ENCODE measurements around the gene PEAK1. TPM values are rescaled to one million over a fixed set of nuclear protein-coding genes. Genes with fewer than 3 reads are reported as not detected.

The PEAK1 gene
- total RNA-seq, 1 donor from 2014 or later, result 69.3 TPM

DNA sequence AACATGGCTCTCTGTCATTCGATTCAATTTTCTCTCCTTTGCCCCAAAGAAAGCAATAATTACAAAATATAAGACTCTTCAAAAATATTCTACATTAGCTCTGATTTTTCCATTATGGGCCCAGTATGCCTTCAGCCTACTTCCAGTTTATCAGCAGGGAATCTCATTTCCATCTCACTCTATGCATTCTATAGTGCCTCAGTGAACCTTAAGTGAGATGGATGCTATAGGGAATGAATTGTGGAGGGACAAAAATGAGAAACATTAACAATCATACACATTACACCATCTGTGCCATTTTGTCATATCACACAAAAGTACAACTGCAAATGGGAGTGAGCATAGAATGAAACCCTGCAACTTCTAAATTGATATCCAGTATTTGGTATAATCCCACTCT is 298.3 kb downstream of the PEAK1 start:
- no peak for DNase-seq

- no peak for DNase-seq
Observed at GRCh38 chr15:77120576-77120975, 299.3 kb downstream of the PEAK1 start.

DNA sequence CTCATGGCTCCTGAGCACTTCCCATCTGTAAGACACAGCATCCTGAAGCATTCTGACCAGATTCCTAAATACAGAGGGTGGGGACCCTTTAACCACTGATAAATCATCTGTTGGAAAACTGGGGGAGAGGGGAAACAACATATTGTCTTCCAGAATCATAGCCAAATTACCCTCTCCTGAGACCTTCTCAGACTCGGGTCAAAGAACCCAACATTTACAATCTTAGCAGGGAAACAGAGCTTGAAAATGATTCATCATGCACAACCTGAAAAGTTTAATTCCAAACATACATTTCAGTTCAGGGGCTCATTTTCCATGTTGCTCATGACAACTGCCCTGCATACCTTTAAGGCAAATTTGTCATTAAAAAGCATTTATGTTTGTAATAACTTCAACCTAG is 300.5 kb downstream of the PEAK1 start:
- no peak for DNase-seq

- peak; percentile 83 for DNase-seq
Observed at GRCh38 chr15:77118882-77119321, 301.0 kb downstream of the PEAK1 start.

DNA sequence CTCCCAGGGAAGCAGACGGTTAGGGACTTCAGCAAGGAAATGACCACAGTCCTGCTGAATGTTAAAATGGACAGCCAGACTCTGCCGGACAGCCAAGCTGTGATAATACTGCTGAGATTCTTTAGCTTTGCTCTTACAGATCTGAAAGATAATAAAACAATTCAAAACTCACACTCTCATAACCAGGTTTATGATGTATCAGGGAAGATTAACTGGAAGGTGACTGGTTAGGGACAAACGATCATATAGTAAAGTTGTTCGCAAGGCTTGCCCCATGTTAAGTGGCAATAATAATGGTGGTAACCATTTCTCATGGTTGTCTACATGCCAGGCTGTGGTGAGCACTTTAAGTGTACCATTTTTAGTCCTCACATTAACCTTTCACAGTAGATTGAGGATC is 304.7 kb downstream of the PEAK1 start:
- no peak for DNase-seq

DNA sequence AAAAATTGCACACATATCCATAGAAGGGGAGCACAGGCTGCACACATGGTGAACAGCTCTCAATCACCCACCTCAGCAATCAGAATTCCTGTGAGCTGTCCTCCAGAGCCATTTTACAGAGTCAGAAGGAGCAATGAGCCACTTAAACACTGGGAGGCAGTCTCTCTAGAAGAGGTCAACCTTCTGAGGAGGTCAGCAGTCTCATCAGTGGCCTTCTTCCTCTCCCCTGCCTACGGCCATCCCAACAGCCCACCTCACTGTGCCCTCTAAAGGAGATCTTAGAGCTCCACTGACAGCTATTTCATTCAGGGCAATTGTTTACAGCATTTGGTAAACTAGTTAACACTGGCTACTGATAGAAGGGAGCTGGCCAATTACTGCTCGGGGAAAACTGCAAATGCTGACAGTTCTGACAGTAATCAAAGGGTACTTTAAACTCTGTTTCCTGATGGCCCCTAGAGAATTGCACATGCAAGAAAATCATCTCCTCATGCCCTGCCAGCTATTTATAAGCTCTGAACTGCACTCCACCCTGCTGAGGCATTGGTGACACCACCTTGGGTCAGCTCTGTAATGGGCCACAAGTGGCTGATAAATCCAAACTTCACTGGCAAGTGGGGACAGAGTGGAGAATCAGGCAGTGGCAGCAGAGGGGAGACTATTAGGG is 306.9 kb downstream of the PEAK1 start:
- DNase-seq, result no peak

GRCh38 chr15:77111789-77112188 is 308.1 kb downstream of the PEAK1 start:
- no peak for DNase-seq

- peak; percentile 66 for DNase-seq
Observed at GRCh38 chr15:77107531-77108355, 312.2 kb downstream of the PEAK1 start.

GRCh38 chr15:77107068-77107467 is 312.8 kb downstream of the PEAK1 start:
- no peak for DNase-seq

DNA sequence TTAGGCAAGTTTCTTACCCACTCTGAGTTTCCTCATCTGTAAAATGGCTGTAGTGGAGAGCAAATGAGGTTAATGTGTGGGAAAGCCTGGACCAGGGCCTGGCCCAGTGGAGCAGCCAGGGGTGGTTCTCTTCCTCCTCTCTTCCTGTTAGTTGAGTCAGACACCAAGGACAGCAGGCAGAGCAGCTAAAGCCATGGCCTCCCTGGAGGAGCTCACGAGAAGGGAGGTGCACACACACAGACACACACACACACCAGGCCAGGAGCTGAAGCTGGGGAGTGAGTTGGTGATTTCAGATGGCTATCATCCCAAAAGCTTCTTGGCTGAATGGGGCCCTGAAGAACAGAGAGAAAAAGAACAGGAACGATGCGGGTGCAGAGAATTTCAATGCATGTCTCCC is 315.7 kb downstream of the PEAK1 start:
- peak; percentile 53 for DNase-seq

DNA sequence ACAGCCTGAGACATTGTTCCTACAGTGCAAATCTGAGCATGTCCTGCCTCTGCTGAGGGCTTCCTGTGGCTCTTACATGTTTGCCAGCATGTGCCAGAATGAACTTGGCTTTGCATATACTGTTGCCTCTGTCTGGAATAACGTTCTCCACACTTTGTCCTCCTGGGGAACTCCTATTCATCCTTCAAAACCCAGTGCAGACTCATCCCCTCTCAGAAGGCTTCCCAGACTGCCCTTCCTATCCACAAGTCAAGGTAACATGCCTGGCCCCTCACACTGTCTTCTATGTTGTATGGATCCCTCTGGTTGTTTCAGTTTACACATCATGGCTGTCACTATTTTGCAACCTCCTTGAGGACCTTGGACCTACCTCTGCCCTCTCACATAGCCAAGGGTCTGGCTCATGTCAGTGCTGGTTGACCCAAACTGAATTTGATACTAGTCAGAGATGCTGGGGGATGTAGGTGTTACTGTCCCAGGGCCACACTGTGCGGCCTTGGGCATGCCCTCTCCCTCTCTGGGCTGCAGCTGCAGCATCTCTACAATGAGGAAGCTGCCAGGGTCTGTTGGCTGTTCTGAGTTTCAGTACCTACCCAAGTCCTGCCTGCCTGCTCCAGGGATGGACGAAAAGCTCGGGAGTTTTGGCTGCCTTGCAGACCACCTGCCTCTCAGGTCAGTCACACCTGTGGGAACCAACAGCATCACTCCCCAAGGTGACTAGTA is 320.0 kb downstream of the PEAK1 start:
- no peak for DNase-seq

DNA sequence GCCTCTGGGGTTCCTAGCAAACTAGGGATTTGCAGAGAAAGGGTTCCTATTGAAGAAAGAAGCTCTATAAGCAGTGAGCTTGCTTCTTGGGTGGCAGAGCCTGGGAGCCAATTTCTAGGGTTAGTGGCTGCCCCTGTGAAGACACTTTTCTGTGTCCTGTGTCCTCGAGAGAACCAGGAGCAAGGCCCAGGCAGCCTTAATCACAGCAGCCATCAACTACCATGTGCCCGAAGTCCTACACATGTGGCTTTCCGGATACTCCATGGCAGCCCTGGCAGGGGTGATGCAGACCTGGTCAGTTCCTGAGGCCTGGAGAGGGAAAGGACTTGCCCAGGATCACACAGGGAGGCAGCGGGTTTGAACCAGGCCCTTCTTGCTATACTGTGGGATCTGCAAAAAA is 321.3 kb downstream of the PEAK1 start:
- no peak for DNase-seq

DNA sequence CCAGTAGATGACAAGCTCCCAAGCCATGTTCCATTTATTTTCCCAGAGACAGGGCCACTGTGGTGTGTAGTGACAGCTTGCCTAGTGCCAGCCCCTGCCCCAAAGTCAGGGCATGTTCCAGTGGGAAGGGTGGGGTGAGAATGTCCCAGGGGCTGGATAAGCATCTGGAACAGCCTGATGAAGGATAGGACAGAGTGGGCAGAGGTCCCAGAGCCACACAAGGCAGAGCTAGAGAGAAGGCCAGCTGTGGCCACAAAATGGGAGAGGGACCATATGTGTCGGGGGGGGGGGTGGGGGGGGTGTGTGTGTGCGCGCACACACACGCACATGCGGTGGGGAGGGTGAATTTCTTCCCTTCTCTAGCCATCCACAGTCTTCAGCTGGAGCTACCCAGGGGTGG is 322.0 kb downstream of the PEAK1 start:
- no peak for DNase-seq

- DNase-seq, result no peak
Observed at GRCh38 chr15:77097248-77097721, 322.6 kb downstream of the PEAK1 start.

- no peak for DNase-seq
Observed at GRCh38 chr15:77096541-77096940, 323.4 kb downstream of the PEAK1 start.

DNA sequence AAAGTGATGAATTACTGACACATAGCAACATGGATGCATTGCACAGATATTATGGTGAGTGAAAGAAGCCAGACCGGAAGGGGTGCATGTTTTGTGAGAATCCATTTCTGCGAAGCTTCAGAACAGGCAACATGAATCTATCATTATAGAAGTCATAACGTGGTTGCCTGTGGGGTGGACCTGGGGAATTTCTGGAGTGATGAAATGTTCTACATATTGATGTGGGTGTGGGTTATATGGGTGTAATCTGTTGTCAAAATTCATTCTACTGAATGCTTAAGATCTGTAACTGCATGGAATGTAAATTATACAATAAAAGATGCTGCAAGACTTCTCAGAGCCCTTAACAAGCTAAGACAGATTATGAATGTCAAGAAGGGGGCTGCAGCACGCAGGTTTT is 323.8 kb downstream of the PEAK1 start:
- no peak for DNase-seq

GRCh38 chr15:77094397-77095030 is 325.4 kb downstream of the PEAK1 start:
- no peak for DNase-seq

DNA sequence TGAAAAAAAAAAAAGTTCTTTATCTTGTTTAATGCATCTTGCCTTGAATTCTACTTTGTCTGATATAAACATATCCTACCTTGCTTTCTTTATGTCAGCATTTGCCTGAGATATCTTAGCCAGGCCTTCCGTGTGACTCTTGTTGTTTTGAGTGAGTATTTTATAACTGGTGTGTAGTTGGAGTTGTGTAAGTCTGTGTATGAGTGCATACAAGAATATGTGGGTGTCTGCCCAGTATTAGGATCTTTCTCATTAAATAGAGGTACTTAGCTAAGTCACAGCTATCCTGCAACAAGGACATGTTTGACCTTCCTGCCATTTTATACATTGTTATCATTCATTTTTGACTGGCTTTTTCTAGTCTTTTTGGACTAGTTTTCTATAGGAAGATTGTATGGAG is 326.5 kb downstream of the PEAK1 start:
- DNase-seq, result no peak

- DNase-seq, result no peak
Observed at GRCh38 chr15:77091097-77091496, 328.8 kb downstream of the PEAK1 start.

- no peak for DNase-seq
Observed at GRCh38 chr15:77087213-77087612, 332.7 kb downstream of the PEAK1 start.

DNA sequence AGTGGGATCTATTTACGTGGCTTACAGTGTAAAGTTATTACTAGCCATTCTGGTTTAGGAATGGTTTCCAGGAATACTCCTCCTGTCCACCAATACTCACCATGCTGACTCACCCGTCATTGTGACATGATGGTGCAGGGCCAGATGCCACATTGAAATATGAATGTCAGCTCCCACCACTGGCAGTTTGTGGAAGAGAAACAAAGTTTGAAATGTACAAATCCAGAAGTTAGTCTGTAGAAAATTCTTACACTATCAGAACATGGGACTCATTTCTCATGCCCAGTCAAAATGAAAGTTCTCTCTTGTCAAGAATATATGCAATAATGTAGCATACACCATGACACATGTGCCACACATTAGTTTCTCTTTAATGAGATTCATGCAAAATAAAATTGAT is 334.6 kb downstream of the PEAK1 start:
- no peak for DNase-seq

DNA sequence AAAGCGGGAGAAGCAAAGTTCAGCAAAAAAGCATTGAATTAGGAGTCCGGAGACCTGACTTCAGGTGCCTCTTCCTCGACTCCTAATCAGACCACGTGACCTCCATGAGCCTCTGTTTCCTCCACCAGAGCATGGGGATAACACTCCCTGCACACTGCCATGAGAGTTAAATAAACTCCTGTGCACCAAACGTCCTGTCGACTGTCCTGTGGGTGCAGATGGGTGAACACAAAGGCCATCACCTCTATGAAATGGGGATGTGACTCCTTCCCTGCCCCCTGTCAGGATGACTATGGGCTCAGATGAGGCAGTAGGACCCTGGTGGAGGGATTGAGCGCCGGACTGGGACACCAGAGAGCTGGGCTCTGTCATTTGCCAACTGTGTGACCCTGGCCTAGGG is 335.5 kb downstream of the PEAK1 start:
- DNase-seq, result no peak

All from dermis blood vessel endothelial cell (primary cell).